Measurements from ENCODE around the gene OR10H3.
"Not testable (repeated sequence)": the region's sequence is repeated elsewhere in the genome, so short reads cannot be mapped to it uniquely, and the experiment has no call there.

Gene OR10H3

DNA sequence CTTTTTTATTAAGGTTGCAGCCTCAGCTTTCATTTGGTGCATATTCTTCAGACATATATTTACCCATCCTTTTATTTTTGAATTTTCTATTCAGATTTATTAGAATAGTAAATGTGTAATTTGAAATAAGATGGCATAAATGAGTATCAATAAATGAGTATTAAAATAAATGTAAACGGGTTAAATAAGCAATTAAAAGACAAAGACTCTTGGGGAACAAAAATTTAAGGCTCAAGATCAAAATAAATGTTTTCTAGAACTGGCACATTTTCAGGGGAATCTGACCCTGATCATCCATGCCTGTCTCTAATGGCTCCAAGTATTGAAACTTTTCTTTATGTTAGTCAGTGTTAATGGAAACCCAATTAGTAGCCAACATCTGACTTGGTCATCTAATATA lies 3.0 kb downstream of the OR10H3 start:
- in situ Hi-C loops (cut with HindIII; ENCODE audit: low pct_unique_long_range_greater_than_20kb, low sequenced_read_pairs), result no loop called here
- no peak for TF ChIP-seq JUND (IDR thresholded peaks at IDR 0.05; ENCODE audit: low read depth)
- DNase-seq (ENCODE audit: low read depth in 1 of 2, low spot score in 1 of 2), result no peak

DNA sequence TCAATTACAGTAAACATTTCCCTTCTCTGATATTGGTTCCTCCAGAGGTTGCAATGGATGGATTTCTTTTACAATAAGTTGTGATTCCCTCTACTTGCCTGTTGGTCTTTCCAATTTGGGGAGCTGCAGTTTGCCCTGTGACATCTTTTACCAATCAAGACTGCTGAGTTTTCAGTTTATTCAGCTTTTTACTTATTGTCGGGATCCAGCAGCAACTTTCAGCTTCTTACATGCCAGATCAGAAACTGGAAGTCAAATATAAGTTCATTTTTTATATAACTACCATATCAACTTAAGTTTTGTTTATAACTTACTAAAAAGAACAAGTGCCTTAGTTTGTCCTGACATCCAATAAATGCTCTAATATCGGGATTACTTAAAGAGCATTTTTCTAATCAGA lies 10.5 kb downstream of the OR10H3 start:
- no peak for DNase-seq (ENCODE audit: low read depth in 1 of 2, low spot score in 1 of 2)
- no peak for TF ChIP-seq JUND (IDR thresholded peaks at IDR 0.05; ENCODE audit: low read depth)
- in situ Hi-C loops (cut with HindIII; ENCODE audit: low pct_unique_long_range_greater_than_20kb, low sequenced_read_pairs), result no loop called here

DNA sequence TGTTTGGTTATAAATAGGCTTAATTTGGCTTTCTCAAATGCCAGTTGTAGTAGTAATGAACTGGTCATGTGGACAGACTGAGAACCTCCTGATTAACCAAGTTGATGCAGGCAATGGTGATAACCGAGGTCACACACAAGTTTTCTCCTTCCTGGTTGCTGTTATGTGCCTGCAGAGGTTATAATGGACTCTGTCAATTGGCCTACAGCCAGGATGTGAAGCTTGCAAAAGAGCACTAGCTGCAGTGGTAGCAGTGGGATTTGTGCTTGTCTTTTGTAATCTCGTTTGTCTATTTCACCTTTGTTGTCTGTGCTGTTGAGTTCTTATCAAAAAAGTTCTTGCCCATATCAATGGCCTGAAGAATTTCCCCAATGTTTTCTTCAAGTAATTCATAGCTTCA lies 20.6 kb downstream of the OR10H3 start:
- no peak for DNase-seq (ENCODE audit: low read depth in 1 of 2, low spot score in 1 of 2)
- in situ Hi-C loops (cut with HindIII; ENCODE audit: low pct_unique_long_range_greater_than_20kb, low sequenced_read_pairs), result no loop called here
- TF ChIP-seq JUND (IDR thresholded peaks at IDR 0.05; ENCODE audit: low read depth), result no peak

DNA sequence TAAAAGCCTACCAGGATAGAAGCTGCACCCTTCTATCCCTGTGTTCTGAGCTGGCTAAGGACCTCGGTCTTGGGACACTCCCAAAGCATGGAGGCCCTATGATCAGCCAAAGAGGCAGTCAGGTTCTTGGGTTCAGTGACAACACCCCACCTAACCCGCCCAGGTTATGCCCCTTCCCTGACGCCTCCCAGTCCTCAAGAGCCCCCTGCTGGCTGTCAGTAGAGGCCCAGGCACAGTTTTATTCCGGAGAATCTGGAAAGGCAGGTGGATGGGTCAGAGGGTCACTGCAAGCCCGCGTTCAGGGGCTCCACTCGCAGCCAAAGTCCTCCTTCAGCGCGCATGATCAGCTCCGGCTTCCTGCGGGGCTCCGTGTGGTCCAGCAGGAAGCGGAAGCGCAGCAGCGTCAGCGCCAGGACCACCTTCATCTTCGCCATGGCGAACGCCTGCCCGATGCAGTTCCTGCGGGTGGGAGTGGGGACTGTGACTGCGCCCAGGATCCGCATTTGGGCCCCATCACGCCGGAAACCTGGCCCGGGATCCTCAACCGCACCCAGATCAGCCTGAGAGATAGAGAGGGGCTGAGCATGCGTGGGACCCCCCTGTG lies 22.3 kb downstream of the OR10H3 start:
- no peak for TF ChIP-seq JUND (IDR thresholded peaks at IDR 0.05; ENCODE audit: low read depth)
- in situ Hi-C loops (cut with HindIII; ENCODE audit: low pct_unique_long_range_greater_than_20kb, low sequenced_read_pairs), result no loop called here
- DNase-seq (ENCODE audit: low read depth in 1 of 2, low spot score in 1 of 2), result no peak

DNA sequence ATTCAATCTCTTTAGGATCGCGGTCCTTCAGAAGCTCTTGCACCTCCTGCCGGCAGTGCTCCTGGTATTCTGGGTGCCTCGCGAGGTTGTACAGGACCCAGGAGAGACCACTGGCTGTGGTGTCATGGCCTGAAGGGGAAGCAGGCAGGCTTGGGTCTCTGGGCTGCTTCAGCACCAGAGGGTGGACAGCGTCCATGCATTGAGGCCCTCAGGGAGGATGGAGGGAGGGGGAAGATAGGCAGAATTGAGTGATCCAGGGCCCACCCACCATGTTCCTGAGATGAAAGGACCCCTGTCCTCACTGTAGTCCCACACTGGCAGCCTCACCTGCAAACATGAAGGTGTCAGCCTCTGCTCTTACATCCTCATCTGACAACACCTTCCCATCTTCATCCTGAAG lies 31.8 kb downstream of the OR10H3 start:
- DNase-seq (ENCODE audit: low read depth in 1 of 2, low spot score in 1 of 2), result peak in 1 of 2 experiments; percentile 34
- no peak for TF ChIP-seq JUND (IDR thresholded peaks at IDR 0.05; ENCODE audit: low read depth)
- in situ Hi-C loops (cut with HindIII; ENCODE audit: low pct_unique_long_range_greater_than_20kb, low sequenced_read_pairs), result no loop called here

DNA sequence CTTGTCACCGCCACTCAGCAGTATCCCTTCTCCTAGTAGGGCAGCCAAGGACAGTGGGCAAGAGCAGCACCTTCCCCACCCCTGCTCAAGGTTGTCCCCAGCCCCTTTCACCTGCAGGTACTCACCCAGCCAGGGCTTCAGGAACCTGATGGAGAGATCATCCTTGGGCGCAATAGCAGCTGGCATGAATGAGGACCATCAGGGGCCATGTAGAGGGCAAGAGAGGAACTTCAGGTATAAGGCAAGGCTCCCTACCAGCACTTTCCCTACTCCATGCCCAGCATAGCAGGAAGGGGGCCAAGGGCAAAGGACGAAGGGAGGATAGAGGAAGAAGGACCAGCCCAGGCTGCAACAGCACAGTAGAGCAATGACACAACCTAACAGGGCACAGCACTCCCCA lies 36.4 kb downstream of the OR10H3 start:
- in situ Hi-C loops (cut with HindIII; ENCODE audit: low pct_unique_long_range_greater_than_20kb, low sequenced_read_pairs); DNase-seq (ENCODE audit: low read depth in 1 of 2, low spot score in 1 of 2): not testable (repeated sequence)

DNA sequence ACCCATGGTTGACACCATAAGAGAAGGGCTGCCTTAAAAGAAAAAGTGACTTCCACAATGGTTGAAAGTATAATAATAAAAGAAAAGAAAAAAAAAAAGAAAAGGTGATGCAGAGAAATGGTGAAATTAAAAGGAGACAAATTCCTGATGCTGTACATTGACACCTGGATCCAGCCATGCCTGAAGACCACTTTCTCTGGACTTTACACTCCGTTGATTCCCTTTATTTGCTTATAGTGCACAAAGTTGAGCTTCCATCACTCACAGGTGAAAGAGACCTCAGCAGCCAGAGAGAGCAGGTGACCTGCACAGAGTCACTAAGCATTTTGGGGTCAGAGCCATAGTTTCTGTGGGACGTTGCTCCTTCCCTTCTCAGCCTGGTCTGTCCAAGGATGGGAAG lies 37.5 kb downstream of the OR10H3 start:
- in situ Hi-C loops (cut with HindIII; ENCODE audit: low pct_unique_long_range_greater_than_20kb, low sequenced_read_pairs), result no loop called here
- no peak for TF ChIP-seq JUND (IDR thresholded peaks at IDR 0.05; ENCODE audit: low read depth)

DNA sequence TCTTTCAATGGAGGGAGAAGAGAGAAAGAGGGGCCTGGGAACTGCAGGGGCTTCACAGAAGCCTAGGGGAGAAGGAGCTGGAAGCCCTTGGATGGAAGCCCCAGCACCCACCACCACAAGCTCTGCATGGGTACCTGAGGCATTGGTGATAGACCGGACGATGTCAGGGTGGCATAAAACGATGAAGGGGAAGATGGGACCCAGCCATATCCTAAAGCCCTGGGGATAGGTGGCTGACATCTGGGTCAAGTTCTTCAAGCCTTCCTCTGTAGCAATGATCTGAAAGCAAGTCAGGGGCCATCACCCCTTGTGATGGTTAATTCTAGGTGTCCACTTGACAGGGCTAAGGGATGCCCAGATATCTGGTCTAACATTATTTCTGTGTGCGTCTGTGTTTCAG lies 38.5 kb downstream of the OR10H3 start:
- in situ Hi-C loops (cut with HindIII; ENCODE audit: low pct_unique_long_range_greater_than_20kb, low sequenced_read_pairs), result no loop called here
- DNase-seq (ENCODE audit: low read depth in 1 of 2, low spot score in 1 of 2), result no peak
- TF ChIP-seq JUND (IDR thresholded peaks at IDR 0.05; ENCODE audit: low read depth), result no peak

More for the DNA sequence above, 37.5 kb downstream of the OR10H3 start:
- no peak for DNase-seq (ENCODE audit: low read depth in 1 of 2, low spot score in 1 of 2)

DNA sequence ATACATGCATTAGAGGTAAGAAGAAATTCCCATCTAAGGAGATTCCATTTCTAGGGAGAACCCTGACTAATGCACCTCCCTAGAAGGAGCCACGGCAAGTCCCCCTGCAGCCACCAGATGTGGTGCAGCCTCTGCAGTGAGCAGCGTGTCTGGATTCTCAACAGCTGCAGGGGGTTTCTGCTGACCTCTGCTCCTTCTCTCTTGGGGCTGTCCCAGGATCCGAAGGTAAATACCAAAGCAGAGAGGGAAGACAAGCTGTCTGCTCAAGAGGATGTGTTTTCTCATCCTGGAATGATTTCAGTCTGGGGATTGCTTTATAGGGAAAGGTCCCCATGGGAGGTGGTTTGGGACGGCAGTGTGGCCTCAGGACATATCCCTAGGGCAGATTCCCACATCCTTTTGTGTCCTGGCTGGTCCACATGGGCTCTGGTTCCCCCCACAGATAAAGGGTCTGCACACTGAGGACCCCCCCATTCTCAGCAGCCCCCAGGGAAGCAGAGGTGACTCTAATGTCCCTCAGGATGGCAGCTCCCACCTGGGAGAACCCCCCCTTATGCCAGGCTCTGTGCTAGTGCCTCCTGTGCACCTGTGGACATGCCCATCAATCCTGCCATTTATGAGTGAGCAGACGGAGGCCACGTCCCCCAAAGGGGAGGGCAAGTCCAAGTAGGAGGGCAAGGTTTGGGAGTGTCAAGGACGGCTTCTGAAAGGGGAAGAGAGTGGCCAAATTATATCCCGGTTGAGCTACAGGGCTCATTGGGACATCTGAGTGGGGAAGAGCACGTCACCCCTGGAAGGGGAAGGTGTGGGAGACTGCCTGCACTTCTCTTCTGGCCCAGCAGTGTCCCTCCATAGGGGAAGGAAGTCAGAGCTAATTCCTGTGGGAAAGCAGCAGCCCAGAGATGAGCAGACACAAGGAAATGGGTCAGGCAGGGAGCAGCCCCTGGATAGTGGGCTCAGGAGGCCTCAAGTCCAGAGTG lies 39.5 kb downstream of the OR10H3 start:
- TF ChIP-seq JUND (IDR thresholded peaks at IDR 0.05; ENCODE audit: low read depth), result no peak
- in situ Hi-C loops (cut with HindIII; ENCODE audit: low pct_unique_long_range_greater_than_20kb, low sequenced_read_pairs), result no loop called here
- DNase-seq (ENCODE audit: low read depth in 1 of 2, low spot score in 1 of 2), result no peak

DNA sequence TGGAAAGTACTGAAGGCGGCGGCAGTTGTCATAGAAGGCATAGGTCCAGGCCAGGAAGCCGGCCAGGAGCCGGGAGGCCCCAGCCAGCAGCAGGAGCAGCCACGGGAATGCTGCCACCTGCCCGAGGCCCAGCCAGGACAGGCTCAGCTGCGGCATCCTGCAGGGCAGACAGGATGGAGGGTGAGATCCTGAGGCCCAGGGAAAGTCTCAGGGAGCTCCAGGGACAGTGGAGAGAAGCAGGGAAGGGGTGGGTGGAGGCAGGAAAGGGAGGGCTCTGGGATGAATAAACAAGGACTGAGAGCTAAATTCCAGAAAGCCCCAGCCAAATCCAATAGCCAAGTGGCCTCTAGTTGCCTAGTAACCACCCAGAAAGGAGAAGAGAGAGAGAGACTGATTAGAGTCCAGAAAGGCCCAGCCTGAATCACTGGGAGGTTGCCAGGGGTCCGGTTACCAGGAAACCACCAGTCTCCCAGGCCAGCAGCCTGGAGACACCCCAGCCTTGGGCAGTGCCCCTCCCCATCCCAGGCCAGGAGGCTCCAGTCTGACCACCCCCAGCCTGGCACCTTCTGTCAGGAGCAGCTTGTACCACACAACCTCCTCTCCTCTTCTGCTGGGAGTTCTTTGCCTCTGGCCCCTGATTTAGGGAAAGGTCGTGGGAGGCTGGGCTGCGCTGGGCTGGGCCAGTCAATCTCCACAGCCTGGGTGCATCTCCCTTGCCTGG lies 42.1 kb downstream of the OR10H3 start:
- in situ Hi-C loops (cut with HindIII; ENCODE audit: low pct_unique_long_range_greater_than_20kb, low sequenced_read_pairs), result no loop called here

DNA sequence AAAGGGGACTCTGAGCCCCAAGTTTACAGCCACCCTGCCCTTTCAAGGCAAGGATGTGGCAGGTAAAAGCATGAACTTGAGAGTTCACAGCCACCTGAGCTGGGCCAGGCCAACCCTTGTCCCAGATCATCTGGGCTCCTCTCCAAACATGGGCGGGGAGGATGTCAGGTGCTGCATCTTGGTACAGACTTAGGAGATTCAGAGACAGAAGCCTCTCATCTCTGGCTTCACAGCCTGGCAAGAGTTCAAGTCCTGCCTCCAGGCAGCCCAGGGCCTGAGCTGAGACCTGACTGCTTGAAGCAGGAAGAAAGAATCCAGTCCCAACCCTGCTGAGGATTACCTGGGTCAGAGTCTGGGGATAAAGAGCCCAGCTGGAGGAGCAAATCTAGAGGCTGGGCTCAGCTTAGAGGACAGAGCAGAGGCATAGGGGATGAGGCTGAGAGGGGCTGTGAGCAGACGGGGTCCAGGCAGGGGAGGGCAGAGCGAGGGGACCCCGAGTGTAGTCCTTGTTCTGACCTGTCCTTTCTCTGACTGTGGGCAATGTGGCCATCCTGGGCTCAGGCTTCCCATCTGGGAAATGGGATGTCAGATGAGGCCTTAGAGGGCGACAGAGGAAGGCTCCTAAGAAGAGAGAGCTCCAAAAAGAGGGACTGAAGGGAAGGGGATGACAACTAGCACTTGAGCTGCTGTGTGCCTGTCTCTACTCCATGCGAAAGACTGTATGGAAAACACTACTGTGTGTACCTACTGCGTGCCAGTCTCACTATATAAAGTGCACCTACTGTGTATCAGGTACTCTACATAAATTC lies 43.0 kb downstream of the OR10H3 start:
- DNase-seq (ENCODE audit: low read depth in 1 of 2, low spot score in 1 of 2), result no peak
- in situ Hi-C loops (cut with HindIII; ENCODE audit: low pct_unique_long_range_greater_than_20kb, low sequenced_read_pairs), result no loop called here
- TF ChIP-seq JUND (IDR thresholded peaks at IDR 0.05; ENCODE audit: low read depth), result no peak

More for the DNA sequence above, 42.1 kb downstream of the OR10H3 start:
- TF ChIP-seq JUND (IDR thresholded peaks at IDR 0.05; ENCODE audit: low read depth), result no peak
- DNase-seq (ENCODE audit: low read depth in 1 of 2, low spot score in 1 of 2), result no peak

DNA sequence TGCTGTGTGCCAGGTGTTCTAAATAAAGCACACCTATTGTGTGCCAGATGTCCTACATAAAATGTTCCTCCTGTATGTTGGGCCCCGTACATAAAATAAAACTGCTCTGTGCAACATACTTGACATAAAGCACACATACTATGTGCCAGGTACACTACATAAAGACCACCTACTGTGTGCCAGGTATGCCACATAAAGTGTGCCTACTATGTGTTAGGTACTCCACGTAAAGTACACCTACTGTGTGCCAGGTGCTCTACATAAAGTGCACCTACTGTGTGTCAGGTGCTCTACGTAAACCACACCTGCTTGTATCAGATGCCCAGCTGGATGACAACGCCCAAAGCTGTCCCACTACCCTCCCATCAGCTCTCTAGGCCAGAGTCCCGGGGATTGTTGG lies 43.9 kb downstream of the OR10H3 start:
- in situ Hi-C loops (cut with HindIII; ENCODE audit: low pct_unique_long_range_greater_than_20kb, low sequenced_read_pairs), result no loop called here
- TF ChIP-seq JUND (IDR thresholded peaks at IDR 0.05; ENCODE audit: low read depth), result no peak
- DNase-seq (ENCODE audit: low read depth in 1 of 2, low spot score in 1 of 2), result no peak
